ENCODE results near the gene NXT2. TPM values are rescaled to one million over a fixed set of nuclear protein-coding genes. Genes with fewer than 3 reads are reported as not detected.
"Not testable (repeated sequence)": the region's sequence is repeated elsewhere in the genome, so short reads cannot be mapped to it uniquely, and the experiment has no call there.

Gene NXT2
- total and polyA plus RNA-seq, 9 donors, result 6.1 to 10.4 (median 7.4) TPM

DNA sequence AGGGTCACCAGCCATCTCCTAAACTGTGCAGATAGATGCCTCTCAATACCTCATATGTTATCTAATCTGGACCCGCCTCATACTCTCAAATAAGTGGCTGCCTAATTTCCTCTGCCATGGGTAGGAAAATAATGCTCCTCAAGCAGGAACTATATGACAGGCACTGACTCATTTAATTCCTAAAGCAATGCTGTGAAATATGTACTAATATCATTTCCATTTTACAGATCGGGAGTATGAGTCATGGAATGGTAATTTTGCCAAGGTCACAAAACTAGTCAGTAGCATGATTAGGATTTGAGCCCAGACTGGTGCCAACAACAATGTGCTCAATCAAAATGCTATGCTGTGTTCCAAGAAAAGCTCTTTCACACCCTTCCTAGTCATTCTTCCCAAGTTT is 3.0 kb upstream of the NXT2 start:
- WGBS (ENCODE audit: insufficient coverage), result 60% methylated on average over 1 of the region's 2 CpGs

DNA sequence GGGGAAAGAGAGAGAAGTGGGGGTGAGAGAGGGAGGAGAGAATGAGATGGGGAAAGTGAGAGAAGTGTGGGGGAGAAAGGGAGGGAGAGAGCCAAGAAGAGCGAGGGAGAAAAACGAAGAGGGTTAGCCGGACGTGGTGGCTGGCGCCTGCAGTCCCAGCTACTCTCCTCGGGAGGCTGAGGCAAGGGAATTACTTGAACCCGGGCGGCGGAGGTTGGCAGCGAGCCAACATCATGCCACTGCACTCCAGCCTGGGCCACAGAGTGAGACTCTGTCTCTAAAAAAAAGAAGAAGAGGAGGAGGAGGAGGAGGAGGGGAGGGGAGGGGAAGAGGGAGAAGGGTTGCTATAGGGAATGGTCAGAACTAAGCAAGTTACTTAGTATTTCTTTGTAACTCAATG is 1.7 kb upstream of the NXT2 start:
- H3K36me3 ChIP-seq (ENCODE audit: control insufficient read depth, insufficient read depth, low read length), result no peaks in the 10 kb centered on the region
- H3K27me3 ChIP-seq (ENCODE audit: control insufficient read depth, insufficient read depth, low read length), result peaks cover 7% of the 10 kb centered on the region
- no peaks in the 10 kb centered on the region for H3K9me3 ChIP-seq (replicated peaks; ENCODE audit: control insufficient read depth, low read depth, low read length)
- no peak overlapping the region for H3K4me3 ChIP-seq (ENCODE audit: low read length)
- no peak for DNase-seq
- H3K27ac ChIP-seq (ENCODE audit: low read length), result no peak overlapping the region
- WGBS (ENCODE audit: insufficient coverage), result 79% methylated on average over 10 of the region's 10 CpGs
- H3K4me1 ChIP-seq (ENCODE audit: control insufficient read depth, insufficient read depth, low read length), result peaks cover 2% of the 10 kb centered on the region

More for the DNA sequence above, 3.0 kb upstream of the NXT2 start:
- Histone ChIP-seq H3K27ac (ENCODE audit: low read length) (no peak overlapping the region), H3K36me3 (ENCODE audit: control insufficient read depth, insufficient read depth, low read length) (no peaks in the 10 kb centered on the region), H3K27me3 (ENCODE audit: control insufficient read depth, insufficient read depth, low read length) (peaks cover 7% of the 10 kb centered on the region), H3K4me3 (ENCODE audit: low read length) (no peak overlapping the region), H3K4me1 (ENCODE audit: control insufficient read depth, insufficient read depth, low read length) (peaks cover 2% of the 10 kb centered on the region), H3K9me3 (replicated peaks; ENCODE audit: control insufficient read depth, low read depth, low read length) (no peaks in the 10 kb centered on the region)
- no peak for DNase-seq

DNA sequence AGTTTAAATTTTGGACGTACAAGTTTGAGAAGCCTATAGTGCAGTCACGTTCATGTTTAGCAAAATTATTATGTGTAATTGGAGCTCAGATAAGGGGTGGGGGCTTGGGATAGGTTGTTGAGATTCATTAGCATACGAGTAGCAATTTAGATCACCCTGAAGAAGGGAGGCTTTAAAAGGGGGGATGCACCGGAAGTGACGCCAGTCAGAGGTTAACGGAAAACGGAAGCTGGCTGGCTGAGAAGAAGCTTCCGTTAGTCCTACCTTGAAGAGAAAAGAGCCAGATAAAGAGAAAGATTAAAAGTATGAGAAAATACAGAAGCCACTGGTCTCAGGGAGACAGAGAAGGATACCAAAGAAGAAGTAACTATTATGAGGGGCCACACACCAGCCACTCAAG is 1.1 kb upstream of the NXT2 start:
- H3K9me3 ChIP-seq (replicated peaks; ENCODE audit: control insufficient read depth, low read depth, low read length), result no peaks in the 10 kb centered on the region
- 80% methylated on average over 8 of the region's 8 CpGs for WGBS (ENCODE audit: insufficient coverage)
- H3K36me3 ChIP-seq (ENCODE audit: control insufficient read depth, insufficient read depth, low read length), result no peaks in the 10 kb centered on the region
- peaks cover 7% of the 10 kb centered on the region for H3K27me3 ChIP-seq (ENCODE audit: control insufficient read depth, insufficient read depth, low read length)
- H3K4me1 ChIP-seq (ENCODE audit: control insufficient read depth, insufficient read depth, low read length), result peaks cover 2% of the 10 kb centered on the region
- H3K27ac ChIP-seq (ENCODE audit: low read length), result no peak overlapping the region
- DNase-seq, result no peak
- no peak overlapping the region for H3K4me3 ChIP-seq (ENCODE audit: low read length)

DNA sequence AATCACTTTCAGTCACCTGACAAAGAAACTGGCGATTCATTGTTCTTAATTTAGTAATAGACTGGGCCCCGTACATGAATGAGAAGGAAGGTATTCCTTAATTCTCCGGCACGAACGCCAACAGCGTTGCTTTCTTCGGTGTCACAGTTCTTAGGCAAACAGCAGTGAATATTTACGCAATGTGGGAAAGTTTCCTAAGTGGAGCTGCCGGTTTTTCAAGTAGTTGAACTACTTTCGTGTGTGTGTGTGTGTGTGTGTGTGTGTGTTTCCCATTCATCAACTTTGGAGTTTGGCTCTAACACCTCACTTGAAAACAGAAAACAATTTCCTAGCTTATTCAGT is 651 bp downstream of the NXT2 start:
- H3K27me3 ChIP-seq (ENCODE audit: control insufficient read depth, insufficient read depth, low read length), result peaks cover 5% of the 10 kb centered on the region
- H3K9me3 ChIP-seq (replicated peaks; ENCODE audit: control insufficient read depth, low read depth, low read length), result no peaks in the 10 kb centered on the region
- H3K36me3 ChIP-seq (ENCODE audit: control insufficient read depth, insufficient read depth, low read length), result no peaks in the 10 kb centered on the region
- DNase-seq, result peak; percentile 81
- 46% methylated on average over 6 of the region's 10 CpGs for WGBS (ENCODE audit: insufficient coverage)
- H3K4me1 ChIP-seq (ENCODE audit: control insufficient read depth, insufficient read depth, low read length), result peaks cover 2% of the 10 kb centered on the region
- peak overlapping the region; percentile 58 for H3K4me3 ChIP-seq (ENCODE audit: low read length)
- H3K27ac ChIP-seq (ENCODE audit: low read length), result peak overlapping the region; percentile 96

DNA sequence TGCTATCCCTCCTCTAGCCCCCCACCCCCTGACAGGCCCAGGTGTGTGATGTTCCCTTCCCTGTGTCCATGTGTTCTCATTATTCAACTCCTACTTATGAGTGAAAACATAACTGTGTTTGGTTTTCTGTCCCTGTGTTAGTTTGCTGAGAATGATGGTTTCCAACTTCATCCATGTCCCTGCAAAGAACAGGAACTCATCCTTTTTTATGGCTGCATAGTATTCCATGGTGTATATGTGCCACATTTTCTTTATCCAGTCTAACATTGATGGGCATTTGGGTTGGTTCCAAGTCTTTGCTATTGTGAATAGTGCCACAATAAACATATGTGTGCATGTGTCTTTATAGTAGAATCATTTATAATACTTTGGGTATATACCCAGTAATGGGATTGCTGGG is 2.4 kb downstream of the NXT2 start:
- not testable (repeated sequence) for H3K4me1 ChIP-seq (ENCODE audit: control insufficient read depth, insufficient read depth, low read length); H3K36me3 ChIP-seq (ENCODE audit: control insufficient read depth, insufficient read depth, low read length); H3K27ac ChIP-seq (ENCODE audit: low read length); H3K27me3 ChIP-seq (ENCODE audit: control insufficient read depth, insufficient read depth, low read length); DNase-seq; H3K4me3 ChIP-seq (ENCODE audit: low read length); H3K9me3 ChIP-seq (replicated peaks; ENCODE audit: control insufficient read depth, low read depth, low read length)

DNA sequence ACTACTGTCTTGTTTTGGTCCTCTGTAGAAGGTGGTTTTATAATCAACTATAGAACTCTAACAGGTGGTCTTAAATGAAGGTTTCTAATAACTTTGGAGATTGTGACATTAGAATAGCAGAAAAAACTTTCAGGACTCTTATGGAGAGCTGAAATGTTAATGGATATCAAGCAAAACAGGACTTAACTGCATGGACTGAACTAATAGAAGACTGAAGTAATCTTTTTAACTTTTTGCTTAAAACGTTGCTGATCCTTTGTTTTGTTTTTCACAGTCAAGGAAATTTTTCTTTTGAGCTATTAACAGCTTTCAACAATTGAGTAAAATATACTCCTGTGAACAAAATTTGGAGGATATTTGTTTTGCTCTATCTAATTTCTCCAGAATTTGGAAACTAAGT is 17.2 kb downstream of the NXT2 start:
- no peak overlapping the region for H3K27ac ChIP-seq (ENCODE audit: low read length)
- no peaks in the 10 kb centered on the region for H3K4me1 ChIP-seq (ENCODE audit: control insufficient read depth, insufficient read depth, low read length)
- no peaks in the 10 kb centered on the region for H3K36me3 ChIP-seq (ENCODE audit: control insufficient read depth, insufficient read depth, low read length)
- DNase-seq, result no peak
- no CpG with 5 or more reads among the region's 1 CpG for WGBS (ENCODE audit: insufficient coverage)
- no peak overlapping the region for H3K4me3 ChIP-seq (ENCODE audit: low read length)
- H3K27me3 ChIP-seq (ENCODE audit: control insufficient read depth, insufficient read depth, low read length), result peaks cover 9% of the 10 kb centered on the region
- no peaks in the 10 kb centered on the region for H3K9me3 ChIP-seq (replicated peaks; ENCODE audit: control insufficient read depth, low read depth, low read length)

DNA sequence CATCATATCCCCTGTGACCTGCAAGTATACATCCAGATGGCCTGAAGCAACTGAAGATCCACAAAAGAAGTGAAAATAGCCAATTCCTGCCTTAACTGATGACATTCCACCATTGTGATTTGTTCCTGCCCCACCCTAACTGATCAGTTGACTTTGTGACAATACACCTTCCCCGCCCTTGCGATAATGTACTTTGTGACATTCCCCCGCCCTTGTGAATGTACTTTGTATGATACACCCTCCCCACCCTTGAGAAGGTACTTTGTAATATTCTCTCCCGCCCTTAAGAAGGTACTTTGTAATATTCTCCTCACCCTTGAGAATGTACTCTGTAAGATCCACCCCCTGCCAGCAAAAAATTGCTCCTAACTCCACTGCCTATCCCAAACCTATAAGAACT is 39.4 kb downstream of the NXT2 start:
- H3K36me3 ChIP-seq (ENCODE audit: control insufficient read depth, insufficient read depth, low read length); DNase-seq; H3K9me3 ChIP-seq (replicated peaks; ENCODE audit: control insufficient read depth, low read depth, low read length); H3K27me3 ChIP-seq (ENCODE audit: control insufficient read depth, insufficient read depth, low read length); H3K27ac ChIP-seq (ENCODE audit: low read length); H3K4me3 ChIP-seq (ENCODE audit: low read length); H3K4me1 ChIP-seq (ENCODE audit: control insufficient read depth, insufficient read depth, low read length): not testable (repeated sequence)
- WGBS (ENCODE audit: insufficient coverage), result 33% methylated on average over 1 of the region's 4 CpGs

DNA sequence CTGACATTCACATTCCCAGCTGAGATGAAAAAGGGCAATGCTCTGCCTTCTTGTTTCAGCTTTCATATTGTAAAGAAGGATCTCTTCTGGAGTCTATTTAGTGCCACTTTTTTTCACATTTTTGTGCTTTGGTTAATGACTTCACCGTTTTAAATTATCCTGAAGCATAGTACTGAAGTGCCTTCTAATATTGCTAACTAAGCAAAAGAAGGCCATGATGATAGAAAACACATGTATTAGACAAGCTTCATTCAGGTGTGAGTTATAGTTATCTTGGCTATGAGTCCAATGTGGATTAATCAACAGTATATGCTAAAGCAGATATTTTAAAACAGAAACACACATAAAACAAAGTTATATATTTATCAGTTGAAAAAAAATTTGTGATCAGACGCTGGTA is 40.4 kb downstream of the NXT2 start:
- no peaks in the 10 kb centered on the region for H3K4me1 ChIP-seq (ENCODE audit: control insufficient read depth, insufficient read depth, low read length)
- H3K27ac ChIP-seq (ENCODE audit: low read length), result no peak overlapping the region
- H3K4me3 ChIP-seq (ENCODE audit: low read length), result no peak overlapping the region
- no CpG with 5 or more reads among the region's 2 CpGs for WGBS (ENCODE audit: insufficient coverage)
- no peak for DNase-seq
- peaks cover 7% of the 10 kb centered on the region for H3K27me3 ChIP-seq (ENCODE audit: control insufficient read depth, insufficient read depth, low read length)
- H3K36me3 ChIP-seq (ENCODE audit: control insufficient read depth, insufficient read depth, low read length), result no peaks in the 10 kb centered on the region
- no peaks in the 10 kb centered on the region for H3K9me3 ChIP-seq (replicated peaks; ENCODE audit: control insufficient read depth, low read depth, low read length)

DNA sequence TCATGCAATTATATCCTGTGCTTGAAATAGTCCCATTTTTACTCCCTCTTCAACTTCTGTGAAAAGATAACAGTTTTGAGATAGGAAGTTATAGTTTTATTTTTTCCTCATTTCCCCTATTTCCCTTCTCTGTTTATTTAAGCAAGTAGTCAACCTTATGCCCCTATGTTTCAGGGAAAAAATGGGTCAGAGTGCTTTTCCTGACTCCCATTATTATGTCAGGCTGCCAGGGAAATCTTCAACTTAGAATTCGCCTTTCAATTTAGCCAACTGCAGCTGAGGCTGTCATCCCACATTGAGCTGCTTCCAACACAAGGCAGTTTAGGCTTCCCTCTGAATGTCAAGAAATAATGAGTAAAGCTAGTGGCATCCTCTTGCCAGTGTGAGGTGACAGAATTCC is 42.3 kb downstream of the NXT2 start:
- Histone ChIP-seq H3K9me3 (replicated peaks; ENCODE audit: control insufficient read depth, low read depth, low read length) (no peaks in the 10 kb centered on the region), H3K36me3 (ENCODE audit: control insufficient read depth, insufficient read depth, low read length) (no peaks in the 10 kb centered on the region), H3K27me3 (ENCODE audit: control insufficient read depth, insufficient read depth, low read length) (peaks cover 7% of the 10 kb centered on the region), H3K4me1 (ENCODE audit: control insufficient read depth, insufficient read depth, low read length) (no peaks in the 10 kb centered on the region), H3K4me3 (ENCODE audit: low read length) (no peak overlapping the region), H3K27ac (ENCODE audit: low read length) (no peak overlapping the region)
- no peak for DNase-seq
- WGBS (ENCODE audit: insufficient coverage), result no CpG with 5 or more reads among the region's 1 CpG

DNA sequence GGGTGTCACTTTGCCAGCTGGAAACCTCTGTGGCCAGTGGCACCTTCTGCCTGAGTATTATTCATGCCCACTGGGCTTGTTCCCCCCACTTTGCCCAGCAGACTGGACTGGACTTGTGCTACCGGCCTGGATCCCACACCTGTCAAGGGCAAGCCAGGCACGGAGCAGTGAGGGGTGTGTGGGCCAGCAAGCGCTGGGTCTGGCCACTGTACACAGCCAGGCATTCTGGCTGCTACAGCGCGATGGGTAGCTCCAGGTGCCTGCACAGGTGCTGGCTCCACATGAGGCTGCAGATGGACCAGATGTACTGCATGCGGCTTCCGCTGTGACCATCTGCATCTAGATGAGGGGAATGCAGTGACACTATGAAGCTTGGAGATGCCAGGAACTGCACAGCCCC is 48.8 kb downstream of the NXT2 start:
- WGBS (ENCODE audit: insufficient coverage), result 81% methylated on average over 7 of the region's 7 CpGs
- no peaks in the 10 kb centered on the region for H3K36me3 ChIP-seq (ENCODE audit: control insufficient read depth, insufficient read depth, low read length)
- DNase-seq, result no peak
- no peak overlapping the region for H3K4me3 ChIP-seq (ENCODE audit: low read length)
- H3K4me1 ChIP-seq (ENCODE audit: control insufficient read depth, insufficient read depth, low read length), result no peaks in the 10 kb centered on the region
- no peak overlapping the region for H3K27ac ChIP-seq (ENCODE audit: low read length)
- H3K27me3 ChIP-seq (ENCODE audit: control insufficient read depth, insufficient read depth, low read length), result peaks cover 17% of the 10 kb centered on the region
- H3K9me3 ChIP-seq (replicated peaks; ENCODE audit: control insufficient read depth, low read depth, low read length), result no peaks in the 10 kb centered on the region

DNA sequence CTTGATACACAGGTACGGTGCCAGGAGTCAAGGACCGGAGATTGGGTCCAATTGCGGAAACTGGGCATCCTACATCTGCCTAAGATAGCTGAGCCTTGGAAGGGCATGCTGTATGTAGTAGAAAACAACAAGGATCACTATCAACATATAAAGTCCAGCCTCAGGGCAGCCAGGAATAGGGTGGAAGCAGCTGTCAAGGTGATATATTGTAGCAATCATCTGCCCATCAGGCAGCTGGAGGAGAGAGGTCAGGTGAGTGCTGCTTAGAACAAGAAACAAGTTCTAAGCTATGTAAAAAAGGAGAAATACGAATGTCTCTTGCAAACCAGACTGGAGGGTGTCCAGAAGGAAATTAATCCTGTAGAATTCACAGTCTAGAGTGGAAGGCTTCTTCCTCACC is 53.5 kb downstream of the NXT2 start:
- Histone ChIP-seq H3K27ac (ENCODE audit: low read length) (no peak overlapping the region), H3K36me3 (ENCODE audit: control insufficient read depth, insufficient read depth, low read length) (no peaks in the 10 kb centered on the region), H3K9me3 (replicated peaks; ENCODE audit: control insufficient read depth, low read depth, low read length) (no peaks in the 10 kb centered on the region), H3K27me3 (ENCODE audit: control insufficient read depth, insufficient read depth, low read length) (peaks cover 22% of the 10 kb centered on the region), H3K4me1 (ENCODE audit: control insufficient read depth, insufficient read depth, low read length) (no peaks in the 10 kb centered on the region), H3K4me3 (ENCODE audit: low read length) (no peak overlapping the region)
- DNase-seq, result no peak
- WGBS (ENCODE audit: insufficient coverage), result no CpG with 5 or more reads among the region's 4 CpGs

Measured in muscle of leg (tissue), 11 donors.